HepG2 (cell line): ENCODE measurements around the gene RPL19. TPM values are rescaled to one million over a fixed set of nuclear protein-coding genes. Genes with fewer than 3 reads are reported as not detected.

Source experiments
- AHDC1 ChIP-seq: sonication (generic); formaldehyde crosslinking; IDR thresholded peaks from 2 replicates; pipeline ENCODE4 v1.5.1; 2020; ENCODE audit warnings: mild to moderate bottlenecking, missing genetic modification reagents, borderline replicate concordance
- HDAC1 ChIP-seq: sonication (generic); formaldehyde crosslinking; IDR thresholded peaks from 2 replicates; pipeline ENCODE4 v1.5.1; 2020; ENCODE audit warnings: mild to moderate bottlenecking, missing genetic modification reagents
- JDP2 ChIP-seq: sonication (generic); formaldehyde crosslinking; IDR thresholded peaks from 2 replicates; pipeline ENCODE4 v1.8.1; 2022; ENCODE audit warnings: missing genetic modification reagents, borderline replicate concordance
- POGK ChIP-seq: sonication (generic); formaldehyde crosslinking; conservative IDR thresholded peaks from 2 replicates; pipeline ENCODE4 v1.8.0; 2022; ENCODE audit warnings: mild to moderate bottlenecking, moderate library complexity, missing genetic modification reagents
- THAP11 ChIP-seq: IDR thresholded peaks from 2 replicates; pipeline ENCODE4 v1.6.1; 2016; ENCODE audit warnings: missing biosample characterization, missing genetic modification reagents
- ZBTB7B ChIP-seq: sonication (generic); formaldehyde crosslinking; IDR thresholded peaks from 2 replicates; pipeline ENCODE4 v1.4.0; 2020; ENCODE audit warnings: missing genetic modification reagents
- ZNF124 ChIP-seq: sonication (generic); formaldehyde crosslinking; IDR thresholded peaks from 2 replicates; pipeline ENCODE4 v1.4.0; 2020; ENCODE audit warnings: missing genetic modification reagents
- ZNF318 ChIP-seq: sonication (generic); formaldehyde crosslinking; IDR thresholded peaks from 2 replicates; pipeline ENCODE4 v1.4.0; 2020; ENCODE audit warnings: mild to moderate bottlenecking, missing genetic modification reagents
- ZNF75D ChIP-seq: sonication (generic); formaldehyde crosslinking; IDR thresholded peaks from 2 replicates; pipeline ENCODE4 v1.8.1; 2023; ENCODE audit warnings: missing genetic modification reagents, mild to moderate bottlenecking, borderline replicate concordance
- ZNF790 ChIP-seq: sonication (generic); formaldehyde crosslinking; IDR thresholded peaks from 2 replicates; pipeline ENCODE4 v1.8.0; 2022; ENCODE audit warnings: missing genetic modification reagents, mild to moderate bottlenecking, borderline replicate concordance
- ZZZ3 ChIP-seq: sonication (generic); formaldehyde crosslinking; IDR thresholded peaks from 2 replicates; pipeline ENCODE4 v1.4.0; 2020; ENCODE audit warnings: missing genetic modification reagents, mild to moderate bottlenecking, borderline replicate concordance
- polyA plus RNA-seq, 8 experiments: library from polyadenylated mRNA; depleted of rRNA in 3 of 8; stranded (reverse) in 7 of 8; unstranded in 1 of 8; fragments of >200 nt; fragmentation: Illumina TruSeq in 4 of 8; extraction: Trizol in 4 of 8; gene quantifications; 2 replicates each; pipeline versions ENCODE4 v1.2.1 to v1.2.3, GENCODE V29; 2011 to 2016; ENCODE audit warnings: low read depth in 4 of 8, missing spikeins in 1 of 8, mixed read lengths in 1 of 8; ENCODE audit not compliant: insufficient read depth in 1 of 8
- total RNA-seq, 5 experiments: library from RNA; depleted of rRNA; stranded (reverse); fragments of >200 nt; fragmentation: Illumina TruSeq; extraction: Trizol; gene quantifications; 2 replicates each; pipeline ENCODE4 v1.2.3, GENCODE V29; 2016; ENCODE audit warnings: low read depth in 1 of 5
- TF ChIP-seq, protein P1 (sequence below): sonication (generic); formaldehyde crosslinking; IDR thresholded peaks from 2 replicates; pipeline ENCODE4 v1.8.1; 2023; ENCODE audit warnings: mild to moderate bottlenecking, moderate library complexity, missing genetic modification reagents

Gene RPL19
- total and polyA plus RNA-seq, 2 of the 13 experiments (the other 11 are each of a cell fraction or from before 2014, with no cell fraction given): 2,522 to 2,768 TPM

DNA sequence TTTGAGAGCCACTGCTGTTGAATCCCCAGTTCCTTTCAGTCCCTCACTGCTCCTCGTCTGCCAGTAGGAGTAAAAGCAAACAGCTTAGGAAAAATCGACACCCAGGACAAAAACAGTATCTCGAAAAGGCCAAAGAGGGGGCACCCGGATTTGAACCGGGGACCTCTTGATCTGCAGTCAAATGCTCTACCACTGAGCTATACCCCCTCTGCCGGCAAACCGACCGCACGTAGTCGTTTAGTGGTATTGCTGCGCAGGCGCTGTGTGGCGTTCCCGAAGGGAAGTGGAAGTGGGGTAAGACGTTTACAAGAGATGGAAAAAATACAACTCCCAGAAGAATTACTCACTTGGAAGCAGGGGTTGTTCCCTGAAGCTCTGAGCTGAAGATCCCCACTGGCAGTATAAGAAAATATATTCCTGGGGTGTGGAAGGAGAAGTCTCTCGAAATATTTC, 46.5 kb upstream of the RPL19 start (continued):
- peak; percentile 26; the same call in 1 of the 2 replicates for TF ChIP-seq ZNF124
- no peak for TF ChIP-seq JDP2 (CRISPR knock-in tag)
- no peak; the same call in 1 of the 2 replicates for TF ChIP-seq AHDC1 (CRISPR knock-in tag)
- no peak for TF ChIP-seq ZZZ3
- no peak; the same call in 1 of the 2 replicates for TF ChIP-seq POGK (CRISPR knock-in tag)
- TF ChIP-seq, protein P1, sequence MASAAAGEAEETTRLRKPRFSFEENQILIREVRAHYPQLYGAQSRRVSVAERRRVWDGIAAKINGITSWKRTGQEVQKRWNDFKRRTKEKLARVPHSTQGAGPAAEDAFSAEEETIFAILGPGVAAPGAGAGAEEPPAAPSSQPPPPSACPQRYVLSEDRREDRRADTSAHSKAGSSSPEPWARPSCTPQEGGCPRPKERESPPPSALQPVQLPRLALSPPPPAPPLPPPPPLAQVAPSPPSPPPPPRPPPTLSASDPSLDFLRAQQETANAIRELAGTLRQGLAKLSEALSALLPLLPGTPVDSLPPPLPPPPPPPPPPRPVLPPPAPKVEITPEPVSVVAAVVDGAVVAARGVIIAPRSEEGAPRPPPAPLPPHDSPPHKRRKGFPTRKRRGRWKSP (CRISPR knock-in tag): peak; percentile 43
- TF ChIP-seq ZNF318 (CRISPR knock-in tag): no peak
- TF ChIP-seq ZBTB7B (CRISPR knock-in tag): no peak
- TF ChIP-seq ZNF75D (CRISPR knock-in tag): no peak
- TF ChIP-seq ZNF790 (CRISPR knock-in tag): no peak
- peak; percentile 49 for TF ChIP-seq THAP11
- TF ChIP-seq HDAC1 (CRISPR knock-in tag): no peak
